ENCODE results near the gene KLHL40. TPM values are rescaled to one million over a fixed set of nuclear protein-coding genes. Genes with fewer than 3 reads are reported as not detected.

The KLHL40 gene
- total RNA-seq, 4 donors from 2014 or later, result not detected

- Histone ChIP-seq H3K27me3 (no peaks in the 10 kb centered on the region), H3K36me3 (peaks cover 3% of the 10 kb centered on the region), H3K4me1 (peaks cover 55% of the 10 kb centered on the region), H3K4me3 (peak overlapping the region; percentile 82), H3K9me3 (no peaks in the 10 kb centered on the region), H3K27ac (peak overlapping the region; percentile 94)
- TF ChIP-seq EP300 (IDR thresholded peaks at IDR 0.05) (no peak), POLR2A (IDR thresholded peaks at IDR 0.05) (peak in 1 of 2 donors; percentile 11), CTCF (IDR thresholded peaks at IDR 0.05) (no peak), POLR2AphosphoS5 (IDR thresholded peaks at IDR 0.05) (no peak)
- DNase-seq (ENCODE audit: low spot score in 2 of 2), result peak; percentile 82 to 85
- 1% methylated on average over 15 of the region's 94 CpGs for WGBS
Observed at GRCh38 chr3:42654331-42655201, 30.8 kb upstream of the KLHL40 start.

- Histone ChIP-seq H3K27ac (peak overlapping the region; percentile 94), H3K36me3 (peaks cover 7% of the 10 kb centered on the region), H3K27me3 (no peaks in the 10 kb centered on the region), H3K4me3 (peak overlapping the region; percentile 82), H3K4me1 (peaks cover 55% of the 10 kb centered on the region), H3K9me3 (no peaks in the 10 kb centered on the region)
- WGBS, result no CpG with 5 or more reads among the region's 4 CpGs
- DNase-seq (ENCODE audit: low spot score in 2 of 2), result peak in 1 of 2 donors; percentile 78
- TF ChIP-seq EP300 (IDR thresholded peaks at IDR 0.05), result no peak
Observed at GRCh38 chr3:42655331-42655888, 29.9 kb upstream of the KLHL40 start.

- WGBS, result 68% methylated on average over 6 of the region's 6 CpGs
- no peaks in the 10 kb centered on the region for H3K9me3 ChIP-seq
- peak overlapping the region; percentile 94 for H3K27ac ChIP-seq
- no peaks in the 10 kb centered on the region for H3K27me3 ChIP-seq
- H3K4me3 ChIP-seq, result peak overlapping the region; percentile 82
- peaks cover 7% of the 10 kb centered on the region for H3K36me3 ChIP-seq
- peaks cover 50% of the 10 kb centered on the region for H3K4me1 ChIP-seq
- TF ChIP-seq POLR2AphosphoS5 (IDR thresholded peaks at IDR 0.05) (no peak), EP300 (IDR thresholded peaks at IDR 0.05) (no peak), CTCF (IDR thresholded peaks at IDR 0.05) (no peak), POLR2A (IDR thresholded peaks at IDR 0.05) (no peak)
- no peak for DNase-seq (ENCODE audit: low spot score in 2 of 2)
Observed at GRCh38 chr3:42655980-42656679, 29.2 kb upstream of the KLHL40 start.

GRCh38 chr3:42656680-42657610 is 28.4 kb upstream of the KLHL40 start:
- DNase-seq (ENCODE audit: low spot score in 2 of 2), result no peak
- H3K27ac ChIP-seq, result no peak overlapping the region
- H3K27me3 ChIP-seq, result no peaks in the 10 kb centered on the region
- WGBS, result 100% methylated on average over 3 of the region's 9 CpGs
- H3K4me1 ChIP-seq, result peaks cover 41% of the 10 kb centered on the region
- no peak for TF ChIP-seq POLR2AphosphoS5 (IDR thresholded peaks at IDR 0.05)
- no peak for TF ChIP-seq EP300 (IDR thresholded peaks at IDR 0.05)
- no peak for TF ChIP-seq CTCF (IDR thresholded peaks at IDR 0.05)
- no peak for TF ChIP-seq POLR2A (IDR thresholded peaks at IDR 0.05)
- H3K9me3 ChIP-seq, result no peaks in the 10 kb centered on the region
- no peak overlapping the region for H3K4me3 ChIP-seq
- peaks cover 7% of the 10 kb centered on the region for H3K36me3 ChIP-seq

GRCh38 chr3:42657675-42658074 is 27.7 kb upstream of the KLHL40 start:
- no peak overlapping the region for H3K27ac ChIP-seq
- no peak for DNase-seq (ENCODE audit: low spot score in 2 of 2)
- no peak overlapping the region for H3K4me3 ChIP-seq
- H3K4me1 ChIP-seq, result peaks cover 34% of the 10 kb centered on the region
- WGBS, result 67% methylated on average over 3 of the region's 4 CpGs
- TF ChIP-seq CTCF (IDR thresholded peaks at IDR 0.05) (no peak), EP300 (IDR thresholded peaks at IDR 0.05) (no peak)
- no peaks in the 10 kb centered on the region for H3K9me3 ChIP-seq
- H3K36me3 ChIP-seq, result peaks cover 7% of the 10 kb centered on the region
- no peaks in the 10 kb centered on the region for H3K27me3 ChIP-seq

Data from suprapubic skin (tissue), 4 donors.